Suprapubic skin (tissue), 4 donors: ENCODE data around the gene ACTR3C.

Experiments used
- CTCF ChIP-seq, 2 donors: fragments of 200-600 bp in 1 of 2; fragments of 450-650 bp in 1 of 2; sonication (generic) in 1 of 2; IDR thresholded peaks; one replicate each; pipeline ENCODE4 v1.5.1; 2016 to 2019; ENCODE audit warnings: antibody characterized with exemption in 2 of 2, mild to moderate bottlenecking in 1 of 2, moderate library complexity in 1 of 2
- EP300 ChIP-seq: sonication (generic); formaldehyde crosslinking; IDR thresholded peaks from one replicate; pipeline ENCODE4 v1.6.1; 2017; ENCODE audit warnings: antibody characterized with exemption
- POLR2A ChIP-seq, 2 donors: fragments of 450-650 bp; IDR thresholded peaks; one replicate each; pipeline ENCODE4 v1.6.1; 2017; ENCODE audit warnings: antibody characterized with exemption in 2 of 2, mild to moderate bottlenecking in 2 of 2, moderate library complexity in 2 of 2
- POLR2AphosphoS5 ChIP-seq, 3 donors: sonication (generic); formaldehyde crosslinking; IDR thresholded peaks; one replicate each; pipeline ENCODE4 v1.6.1; 2017; ENCODE audit warnings: antibody characterized with exemption in 3 of 3

DNA sequence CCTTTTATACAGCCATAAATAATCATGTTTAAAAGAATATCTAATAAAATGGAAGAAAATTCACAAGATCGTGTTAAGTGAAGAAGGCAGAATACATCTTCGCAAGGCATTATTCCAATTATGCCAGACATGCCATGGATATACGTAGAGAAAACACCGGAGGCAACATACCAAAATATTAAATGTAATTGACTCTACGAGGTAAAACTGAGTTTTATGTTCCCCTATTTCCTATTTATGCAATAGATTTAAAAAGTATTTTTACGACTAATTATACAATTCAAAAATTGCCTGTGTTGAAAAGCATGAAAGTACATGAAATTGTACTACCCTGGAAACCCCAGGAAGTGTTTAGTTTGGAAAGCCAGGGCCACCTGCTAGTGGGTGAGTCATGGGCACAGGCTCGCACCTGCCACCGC, 44.3 kb upstream of the ACTR3C start:
- no peak for TF ChIP-seq CTCF (IDR thresholded peaks at IDR 0.05)
- no peak for TF ChIP-seq POLR2AphosphoS5 (IDR thresholded peaks at IDR 0.05)
- no peak for TF ChIP-seq POLR2A (IDR thresholded peaks at IDR 0.05)
- no peak for TF ChIP-seq EP300
